ENCODE data around the gene FAM83E.
"Not testable (repeated sequence)": the region's sequence is repeated elsewhere in the genome, so short reads cannot be mapped to it uniquely, and the experiment has no call there.

The FAM83E gene

DNA sequence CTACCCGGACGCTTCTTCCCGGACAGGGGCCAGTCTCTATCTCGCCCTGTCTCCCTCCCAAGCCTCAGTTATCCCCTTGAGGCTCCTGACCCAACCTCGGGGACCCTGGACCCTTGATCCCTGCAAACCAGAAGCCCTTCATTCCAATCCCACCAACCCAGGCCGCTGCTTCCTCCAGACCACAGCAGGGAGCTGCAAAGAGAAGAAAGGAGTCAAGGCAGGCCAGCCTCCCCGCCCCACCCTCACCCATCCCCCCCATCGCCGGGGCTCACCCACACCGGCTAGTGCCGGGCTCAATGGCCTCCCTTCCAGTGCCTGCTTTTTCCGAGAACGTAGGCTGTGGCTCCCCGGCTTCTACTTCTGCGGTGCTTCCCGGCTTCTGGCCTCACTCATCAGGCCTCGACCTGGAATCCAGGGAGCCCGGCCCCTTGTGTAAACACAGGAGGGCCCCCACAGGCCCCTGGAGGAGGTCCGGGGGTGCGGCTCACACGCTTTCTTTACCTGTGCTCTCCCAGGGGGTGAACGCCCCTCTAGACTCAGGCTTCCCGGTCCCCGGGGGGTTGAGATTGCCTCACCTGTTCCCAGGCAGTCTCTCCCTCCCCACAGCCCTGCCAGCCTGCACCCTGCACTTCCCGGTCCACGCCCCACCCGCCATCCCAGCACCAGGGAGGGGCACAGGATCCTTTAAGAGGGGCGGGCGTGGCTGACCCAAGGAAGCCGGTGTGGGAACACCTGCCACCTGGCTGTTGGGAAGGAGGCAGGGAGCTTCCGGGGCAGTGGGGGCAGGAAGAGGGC lies at the start of gene FAM83E:
Gene FAM83E, minus strand, starts transcription at position 641 of the 795 bp plus-strand sequence. CDS start 1,704 bp downstream, outside the sequence.
- no peak for DNase-seq

DNA sequence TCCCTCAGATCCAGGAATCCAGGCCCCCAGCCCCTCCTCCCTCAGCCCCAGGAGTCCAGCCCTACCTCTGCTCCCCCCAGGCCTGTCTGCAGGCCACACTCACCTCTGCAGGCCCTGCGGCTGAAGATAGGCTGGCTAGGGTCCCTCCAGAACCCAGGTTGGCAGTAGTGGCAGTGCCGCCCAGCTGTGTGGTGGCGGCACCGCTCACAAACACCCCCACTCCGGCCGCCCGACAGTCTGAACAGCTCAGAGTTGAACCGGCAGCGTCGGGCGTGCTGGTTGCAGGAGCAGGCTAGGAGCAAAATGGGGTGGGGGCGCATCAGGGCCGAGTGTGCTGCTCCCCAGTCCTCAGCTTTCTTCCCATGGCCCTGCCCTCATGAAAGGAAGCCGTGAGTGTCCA lies 49.6 kb upstream of the FAM83E start:
- no peak for DNase-seq

DNA sequence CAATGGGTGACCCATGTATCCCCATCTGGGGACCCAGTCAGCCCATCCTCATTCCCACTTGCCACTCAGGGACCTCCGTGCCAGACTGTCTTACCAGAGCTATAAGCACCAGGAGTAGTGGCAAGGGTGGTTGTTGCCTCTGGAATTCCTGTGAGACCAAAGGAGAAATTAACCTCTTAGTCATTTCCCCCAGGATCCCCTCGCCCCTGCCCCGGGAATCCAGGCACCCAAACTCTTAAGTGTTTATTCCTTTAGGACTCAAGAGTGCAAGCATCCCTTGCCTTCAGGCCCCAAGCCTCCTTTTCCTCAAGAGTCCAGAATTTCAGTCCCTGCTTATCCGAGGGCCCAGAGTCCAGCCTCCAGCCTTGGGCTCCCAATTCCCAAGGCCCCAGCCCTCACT lies 48.8 kb upstream of the FAM83E start:
- DNase-seq: no peak

- DNase-seq: no peak
Measured at GRCh38 chr19:48661711-48662090, 46.8 kb upstream of the FAM83E start.

DNA sequence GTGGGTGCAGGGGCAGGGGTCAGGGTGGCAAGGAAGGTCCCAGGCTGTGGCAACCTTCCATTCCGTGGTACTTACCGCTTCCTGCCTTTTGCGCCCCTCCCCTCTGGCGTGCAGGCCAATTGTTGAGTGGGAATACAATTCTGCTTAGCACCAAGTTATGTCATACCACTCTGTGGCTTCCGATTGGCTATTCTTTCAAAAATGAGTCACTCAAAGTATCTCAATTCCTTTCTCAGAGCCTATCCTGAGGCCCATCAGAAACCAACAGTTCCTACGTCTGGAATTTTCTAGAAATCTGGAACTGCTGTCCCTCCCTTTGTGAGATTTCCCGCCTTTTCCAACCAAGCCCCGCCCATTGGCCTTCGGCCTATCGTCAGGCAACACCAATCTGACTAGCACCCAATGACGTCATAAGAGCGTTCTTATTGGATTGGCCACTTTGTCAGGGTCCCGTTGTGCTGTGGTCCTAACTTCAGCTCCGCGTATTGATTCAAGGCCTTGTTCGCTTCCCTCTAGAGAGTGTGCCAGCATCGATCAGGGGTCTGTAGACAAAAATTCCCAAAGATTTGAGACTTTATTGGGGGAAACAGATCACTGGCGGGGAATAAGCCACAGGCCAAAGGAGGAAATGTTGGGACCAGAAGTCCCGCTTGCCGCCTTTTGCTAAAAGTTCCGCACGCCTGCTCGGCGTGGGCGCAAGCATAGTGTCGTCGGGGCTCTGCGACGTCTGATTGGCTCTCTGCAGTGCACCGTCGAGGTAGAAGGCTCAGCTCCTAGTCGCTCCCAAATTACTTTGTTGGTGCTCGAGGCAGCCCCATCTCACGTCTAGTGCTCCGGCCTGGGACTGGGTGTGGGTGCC lies 46.2 kb upstream of the FAM83E start:
- DNase-seq: peak; percentile 87

GRCh38 chr19:48659768-48660167 lies 44.9 kb upstream of the FAM83E start:
- DNase-seq: no peak

DNA sequence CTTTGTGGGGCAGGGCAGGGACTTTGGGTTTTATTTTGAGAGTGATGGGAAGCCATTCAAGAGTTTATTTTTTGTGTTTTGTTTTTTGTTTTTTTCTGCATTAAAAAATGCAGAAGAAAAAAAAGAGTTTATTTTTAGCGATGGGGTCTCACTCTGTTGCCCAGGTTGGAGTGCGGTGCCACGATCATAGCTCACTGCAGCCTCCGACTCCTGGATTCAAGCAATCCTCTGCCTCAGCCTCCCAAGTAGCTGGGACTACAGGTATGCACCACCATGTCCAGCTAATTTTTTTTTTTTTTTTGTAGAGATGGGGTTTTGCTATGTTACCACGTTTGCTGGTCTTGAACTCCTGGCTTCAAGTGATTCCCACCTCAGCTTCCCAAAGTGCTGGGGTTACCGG lies 43.6 kb upstream of the FAM83E start:
- DNase-seq: no peak

GRCh38 chr19:48657828-48658227 lies 43.0 kb upstream of the FAM83E start:
- not testable (repeated sequence) for DNase-seq

DNA sequence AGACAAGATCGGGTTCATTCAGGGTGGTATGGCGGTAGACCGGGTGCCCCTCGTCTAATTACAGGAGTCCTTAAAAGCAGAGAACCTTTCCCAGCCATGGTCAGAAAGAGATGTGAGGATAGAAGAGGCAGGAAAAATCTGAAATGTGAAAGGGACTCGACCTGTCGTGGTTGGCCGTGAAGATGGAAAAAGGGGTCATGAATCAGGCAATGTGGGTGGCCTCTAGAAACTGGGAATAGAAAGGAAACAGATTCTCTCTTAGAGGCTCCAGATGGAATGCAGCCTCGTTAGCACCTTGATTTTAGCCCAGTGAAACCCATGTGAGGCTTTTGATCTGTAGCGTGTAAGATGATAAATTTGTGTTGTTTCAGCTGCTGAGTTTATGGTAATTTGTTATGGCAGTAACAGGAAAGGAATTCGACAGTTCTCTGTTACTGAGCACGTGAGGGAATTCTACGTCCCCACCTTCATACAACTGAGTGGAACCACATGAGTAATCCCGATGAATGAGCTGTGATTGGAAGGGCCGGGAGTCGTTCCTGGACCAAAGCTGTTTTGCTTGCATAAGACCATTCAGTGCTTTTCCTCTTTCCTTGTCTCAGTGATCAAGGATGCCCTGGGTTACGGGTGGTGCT lies 42.1 kb upstream of the FAM83E start:
- no peak for DNase-seq

DNA sequence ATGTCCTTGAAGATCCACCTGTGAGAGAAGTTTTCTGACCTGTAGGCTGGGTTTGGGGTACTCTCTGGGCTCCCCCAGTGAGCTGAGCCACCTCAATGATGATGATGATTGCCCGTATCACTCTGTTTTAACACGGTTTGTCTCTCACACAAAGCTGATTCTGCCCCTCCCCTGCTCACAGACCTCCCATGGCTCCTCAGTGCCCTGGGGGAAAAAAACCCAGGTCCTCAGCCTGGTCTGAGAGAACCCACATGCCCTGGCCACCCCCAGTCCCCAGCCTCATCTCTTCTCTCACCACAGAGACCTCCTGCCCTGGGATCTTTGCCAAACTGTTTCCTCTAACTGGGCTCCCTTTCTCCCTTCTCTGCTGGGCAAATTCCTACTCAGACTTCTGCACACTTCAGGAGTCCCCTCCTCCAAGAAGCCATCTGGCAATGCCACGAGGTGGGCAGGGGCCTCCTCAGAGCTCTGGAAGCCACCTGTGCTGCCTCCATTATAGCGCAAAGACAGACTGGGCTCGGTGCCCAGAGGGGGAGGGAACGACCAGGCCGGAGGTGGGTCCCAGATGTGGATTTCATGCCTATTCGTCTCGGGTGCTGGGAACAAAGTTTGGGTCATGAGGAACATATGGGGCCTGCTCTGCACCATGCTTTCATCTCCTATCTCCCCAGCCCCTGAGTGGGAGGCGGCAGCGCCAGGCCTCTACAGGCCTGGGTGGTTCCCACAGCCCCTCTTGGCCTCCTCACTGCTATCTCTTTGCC lies 39.6 kb upstream of the FAM83E start:
- no peak for DNase-seq

DNA sequence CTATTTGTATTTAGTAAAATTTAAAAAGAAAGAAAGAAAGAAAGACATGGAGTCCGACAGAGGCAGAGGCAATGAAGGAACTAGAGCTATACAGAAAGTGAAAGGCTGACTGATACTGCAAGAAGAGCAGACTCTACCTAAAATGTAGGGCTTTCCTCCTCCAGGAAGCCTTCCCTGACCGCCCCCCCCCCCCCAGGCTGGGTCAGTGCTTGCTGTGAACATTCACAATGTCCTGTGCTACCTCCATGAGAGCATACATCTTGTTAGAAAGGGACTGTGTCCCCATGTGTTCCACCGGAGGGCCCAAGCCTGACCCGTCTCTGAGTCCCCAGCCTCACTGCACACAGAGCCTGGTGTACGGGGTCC lies 36.8 kb upstream of the FAM83E start:
- DNase-seq: no peak

GRCh38 chr19:48650974-48651682 lies 36.3 kb upstream of the FAM83E start:
- no peak for DNase-seq

DNA sequence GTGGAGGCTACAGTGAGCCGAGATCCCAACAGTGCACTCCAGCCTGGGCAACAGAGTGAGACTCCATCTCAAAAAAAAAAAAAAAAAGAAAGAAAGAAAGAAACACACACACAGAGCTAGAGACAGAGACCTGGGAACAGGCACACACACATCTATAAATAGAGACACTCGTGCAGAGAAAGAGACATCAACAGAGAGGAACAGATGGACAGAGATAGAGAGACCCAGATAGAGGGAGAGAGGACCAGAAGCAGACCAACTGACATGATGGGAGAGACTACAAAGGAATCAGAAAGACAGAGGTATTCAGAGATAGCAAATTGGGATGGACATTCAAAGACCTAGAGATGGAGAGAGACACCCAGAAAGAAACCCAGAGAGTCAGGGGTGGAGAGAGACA lies 33.3 kb upstream of the FAM83E start:
- DNase-seq: no peak

DNA sequence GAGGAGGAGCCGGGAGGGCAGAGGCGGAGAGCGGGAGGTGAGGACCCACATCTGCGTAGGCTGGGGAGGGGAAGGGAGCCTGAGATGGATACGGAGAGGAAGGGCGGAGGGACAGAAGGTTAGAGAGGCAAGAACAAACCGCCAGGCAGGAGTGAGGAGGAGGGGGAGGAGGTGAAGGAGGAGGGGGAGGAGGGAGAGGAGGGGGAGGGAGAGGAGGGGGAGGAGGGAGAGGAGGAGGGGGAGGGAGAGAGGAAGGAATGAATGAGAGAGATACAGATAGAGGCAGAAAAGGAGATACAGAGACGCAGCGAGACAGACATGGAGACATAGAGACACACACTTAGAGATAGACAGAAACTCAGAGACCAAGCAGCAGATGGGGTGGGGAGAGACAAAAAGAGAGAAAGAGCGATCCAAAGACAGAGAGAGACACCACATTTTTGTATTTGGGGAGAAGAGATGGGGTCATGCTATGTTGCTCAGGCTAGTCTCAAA lies 31.9 kb upstream of the FAM83E start:
- DNase-seq: no peak

DNA sequence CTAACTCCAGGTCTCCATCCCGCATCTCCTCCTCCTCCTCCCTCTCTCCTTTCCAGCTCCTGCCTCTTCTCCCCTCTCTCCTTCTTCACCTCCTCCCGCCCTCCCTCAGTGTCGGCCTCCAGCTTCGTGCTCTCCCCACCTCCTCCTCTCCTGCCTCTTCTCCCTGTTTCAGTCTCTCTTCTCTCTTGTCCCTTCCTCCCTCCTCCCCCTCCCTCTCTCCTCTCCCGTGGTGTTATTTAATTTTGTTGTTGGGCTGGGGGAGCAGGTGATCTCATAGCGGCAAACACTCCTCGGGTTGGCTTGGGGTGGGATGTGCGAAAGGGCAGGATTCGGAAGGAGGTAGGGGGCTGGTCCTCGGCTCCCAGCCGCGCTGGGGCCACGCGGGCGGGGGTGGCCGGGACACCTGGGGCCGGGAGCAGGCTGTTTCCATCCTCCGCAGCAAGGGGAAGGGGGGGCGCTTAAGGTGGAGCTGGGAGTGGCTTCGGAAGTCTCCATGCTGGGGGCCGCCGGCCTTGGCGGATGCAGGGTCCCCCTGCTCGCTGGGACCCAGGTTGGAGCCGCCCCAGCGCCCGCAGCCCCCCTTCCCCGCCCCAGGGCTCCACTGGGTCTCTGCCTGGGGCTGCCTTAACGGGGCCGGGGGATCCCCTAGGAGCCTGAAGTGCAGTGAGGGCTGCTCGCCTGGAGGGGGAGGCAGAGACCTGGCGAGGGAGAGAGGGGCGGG lies 31.3 kb upstream of the FAM83E start, which contains the start of gene CA11:
Gene CA11, minus strand, starts transcription at position 187 of the 721 bp plus-strand sequence. CDS start 555 bp downstream, outside the sequence.
- DNase-seq: peak; percentile 90

DNA sequence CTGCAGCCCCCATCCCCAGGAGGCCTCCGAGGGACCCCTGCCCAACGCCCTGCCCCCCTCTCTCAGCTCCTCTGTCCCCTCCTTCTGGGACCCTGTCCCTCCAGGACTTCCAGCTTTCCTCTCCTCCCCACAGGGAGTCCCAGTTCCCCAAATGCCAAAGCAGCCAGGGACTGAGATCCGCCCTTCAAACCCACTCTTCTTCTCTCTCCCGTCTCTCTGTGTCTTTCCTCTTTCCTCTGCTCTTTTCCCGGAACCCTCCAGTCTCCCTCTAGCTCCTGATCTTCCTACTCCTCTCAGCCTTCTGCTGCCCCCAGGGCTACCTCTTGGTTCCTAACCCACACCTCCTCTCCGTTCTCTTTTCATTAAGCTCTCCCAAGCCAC lies 30.7 kb upstream of the FAM83E start:
- DNase-seq: no peak

GRCh38 chr19:48644839-48645619 lies 30.2 kb upstream of the FAM83E start:
- peak; percentile 82 for DNase-seq

DNA sequence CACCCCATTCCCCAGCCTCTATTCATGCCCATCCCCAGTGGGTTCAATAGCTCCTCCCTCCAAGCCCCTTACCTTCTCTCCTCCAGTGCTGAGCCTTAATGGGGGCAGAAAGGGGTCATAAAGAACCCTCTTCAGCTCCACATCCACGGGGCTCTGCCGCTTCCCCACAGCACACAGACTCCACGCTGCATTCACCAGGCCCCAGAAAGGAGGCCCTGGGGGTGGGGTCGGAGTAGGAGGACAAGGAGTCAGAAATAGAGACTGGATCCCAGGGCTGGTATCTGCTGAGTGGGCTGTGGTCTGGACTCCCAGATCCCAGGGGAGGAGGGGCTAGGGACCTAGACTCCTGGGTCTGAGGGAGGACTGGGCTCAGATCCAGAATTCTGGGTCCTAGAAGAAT lies 29.5 kb upstream of the FAM83E start:
- no peak for DNase-seq

GRCh38 chr19:48642862-48643261 lies 28.0 kb upstream of the FAM83E start:
- no peak for DNase-seq

GRCh38 chr19:48641850-48642249 lies 27.0 kb upstream of the FAM83E start:
- DNase-seq: no peak
